ENCODE measurements around the gene ARHGEF39.

DNA sequence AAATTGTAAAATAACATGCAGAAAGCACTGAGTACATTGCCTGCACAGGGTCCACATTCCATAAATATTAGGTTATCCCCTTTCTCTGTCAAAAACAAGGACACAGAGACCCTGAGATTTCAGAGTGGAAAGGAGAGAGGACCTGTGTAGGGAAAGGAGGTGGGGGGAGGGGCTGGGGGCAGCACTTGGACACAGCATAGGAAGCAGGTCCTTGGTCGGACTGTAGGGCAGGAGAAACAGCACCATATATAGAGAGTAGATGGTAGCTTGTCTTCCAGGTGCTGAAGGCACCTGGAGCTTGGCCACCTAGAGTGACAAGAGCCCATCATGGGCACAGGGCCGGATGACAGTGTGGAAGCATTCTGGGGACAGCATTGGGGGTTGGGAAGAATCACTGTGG lies 22.3 kb upstream of the ARHGEF39 start:
- TF ChIP-seq, protein P1, sequence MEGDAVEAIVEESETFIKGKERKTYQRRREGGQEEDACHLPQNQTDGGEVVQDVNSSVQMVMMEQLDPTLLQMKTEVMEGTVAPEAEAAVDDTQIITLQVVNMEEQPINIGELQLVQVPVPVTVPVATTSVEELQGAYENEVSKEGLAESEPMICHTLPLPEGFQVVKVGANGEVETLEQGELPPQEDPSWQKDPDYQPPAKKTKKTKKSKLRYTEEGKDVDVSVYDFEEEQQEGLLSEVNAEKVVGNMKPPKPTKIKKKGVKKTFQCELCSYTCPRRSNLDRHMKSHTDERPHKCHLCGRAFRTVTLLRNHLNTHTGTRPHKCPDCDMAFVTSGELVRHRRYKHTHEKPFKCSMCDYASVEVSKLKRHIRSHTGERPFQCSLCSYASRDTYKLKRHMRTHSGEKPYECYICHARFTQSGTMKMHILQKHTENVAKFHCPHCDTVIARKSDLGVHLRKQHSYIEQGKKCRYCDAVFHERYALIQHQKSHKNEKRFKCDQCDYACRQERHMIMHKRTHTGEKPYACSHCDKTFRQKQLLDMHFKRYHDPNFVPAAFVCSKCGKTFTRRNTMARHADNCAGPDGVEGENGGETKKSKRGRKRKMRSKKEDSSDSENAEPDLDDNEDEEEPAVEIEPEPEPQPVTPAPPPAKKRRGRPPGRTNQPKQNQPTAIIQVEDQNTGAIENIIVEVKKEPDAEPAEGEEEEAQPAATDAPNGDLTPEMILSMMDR (IDR thresholded peaks at IDR 0.05), result no peak
- TF ChIP-seq POLR2A (IDR thresholded peaks at IDR 0.05), result no peak
